ENCODE results near the gene PAOX. TPM values are rescaled to one million over a fixed set of nuclear protein-coding genes. Genes with fewer than 3 reads are reported as not detected.
A peak's percentile ranks its signal among the peaks of the same experiment; 100 is the strongest.

Gene PAOX
- total and polyA plus RNA-seq, 9 of the 15 experiments (the other 6 are each of a cell fraction or from before 2014, with no cell fraction given): 0.80 to 6.4 (median 2.6) TPM

DNA sequence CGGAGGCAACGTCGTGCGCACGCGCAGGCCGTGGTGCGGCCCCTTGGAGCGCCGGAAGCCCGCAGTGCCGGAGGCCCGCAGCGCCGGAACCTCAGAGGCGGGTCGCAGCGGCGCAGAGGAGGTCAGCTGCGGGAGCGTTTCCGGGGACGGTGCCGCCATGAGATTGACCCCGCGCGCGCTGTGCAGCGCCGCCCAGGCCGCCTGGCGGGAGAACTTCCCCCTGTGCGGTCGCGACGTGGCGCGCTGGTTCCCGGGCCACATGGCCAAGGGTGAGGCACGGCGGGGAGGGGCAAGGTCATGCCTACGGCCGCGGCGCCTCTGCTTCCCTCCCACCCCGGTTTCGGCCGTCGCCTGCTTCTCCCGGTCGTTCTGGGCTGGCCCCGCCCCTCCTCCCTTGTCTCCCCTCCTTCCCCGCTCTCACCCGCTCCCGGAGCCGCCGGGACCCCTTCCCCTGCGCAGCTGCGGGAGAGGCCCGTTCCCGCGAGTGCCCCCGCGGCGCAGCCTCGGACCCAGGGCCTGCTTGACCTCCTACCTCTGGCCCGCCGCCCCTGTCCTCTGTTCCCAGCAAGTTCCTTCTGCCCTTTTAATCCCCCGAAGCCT lies 15.1 kb downstream of the PAOX start, which contains the start of gene MTG1 (continued):
- TF ChIP-seq CCNT2 (IDR thresholded peaks at IDR 0.05; ENCODE audit: borderline replicate concordance, extremely low read depth, insufficient read length, low read depth, low read length): peak; percentile 96
- peak; percentile 17; the same call in 1 of the 2 replicates for TF ChIP-seq RAD51 (IDR thresholded peaks at IDR 0.05; ENCODE audit: borderline replicate concordance, low read depth)
- TF ChIP-seq BDP1 (IDR thresholded peaks at IDR 0.05; ENCODE audit: insufficient read depth, insufficient read length): no peak
- TF ChIP-seq, protein P1, sequence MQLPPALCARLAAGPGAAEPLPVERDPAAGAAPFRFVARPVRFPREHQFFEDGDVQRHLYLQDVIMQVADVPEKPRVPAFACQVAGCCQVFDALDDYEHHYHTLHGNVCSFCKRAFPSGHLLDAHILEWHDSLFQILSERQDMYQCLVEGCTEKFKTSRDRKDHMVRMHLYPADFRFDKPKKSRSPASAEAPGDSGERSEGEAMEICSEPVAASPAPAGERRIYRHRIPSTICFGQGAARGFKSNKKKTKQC (CRISPR knock-in tag; IDR thresholded peaks at IDR 0.05): peak; percentile 90
- TF ChIP-seq FOSL1 (tag; conservative IDR thresholded peaks at IDR 0.05): peak; percentile 43; the same call in 1 of the 2 replicates
- no peak for TF ChIP-seq ZNF764 (CRISPR knock-in tag; IDR thresholded peaks at IDR 0.05; ENCODE audit: low read depth)
- peak; percentile 65 for TF ChIP-seq TBP (optimal IDR thresholded peaks at IDR 0.05; ENCODE audit: low read depth, low read length)
- TF ChIP-seq, protein P2, sequence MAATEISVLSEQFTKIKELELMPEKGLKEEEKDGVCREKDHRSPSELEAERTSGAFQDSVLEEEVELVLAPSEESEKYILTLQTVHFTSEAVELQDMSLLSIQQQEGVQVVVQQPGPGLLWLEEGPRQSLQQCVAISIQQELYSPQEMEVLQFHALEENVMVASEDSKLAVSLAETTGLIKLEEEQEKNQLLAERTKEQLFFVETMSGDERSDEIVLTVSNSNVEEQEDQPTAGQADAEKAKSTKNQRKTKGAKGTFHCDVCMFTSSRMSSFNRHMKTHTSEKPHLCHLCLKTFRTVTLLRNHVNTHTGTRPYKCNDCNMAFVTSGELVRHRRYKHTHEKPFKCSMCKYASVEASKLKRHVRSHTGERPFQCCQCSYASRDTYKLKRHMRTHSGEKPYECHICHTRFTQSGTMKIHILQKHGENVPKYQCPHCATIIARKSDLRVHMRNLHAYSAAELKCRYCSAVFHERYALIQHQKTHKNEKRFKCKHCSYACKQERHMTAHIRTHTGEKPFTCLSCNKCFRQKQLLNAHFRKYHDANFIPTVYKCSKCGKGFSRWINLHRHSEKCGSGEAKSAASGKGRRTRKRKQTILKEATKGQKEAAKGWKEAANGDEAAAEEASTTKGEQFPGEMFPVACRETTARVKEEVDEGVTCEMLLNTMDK (IDR thresholded peaks at IDR 0.05; ENCODE audit: borderline replicate concordance, insufficient read depth, low read depth, low read length, poor library complexity, severe bottlenecking): peak; percentile 75
- TF ChIP-seq SRF (CRISPR knock-in tag; IDR thresholded peaks at IDR 0.05): 0 out of 4 replicates have a peak, but pooled peaks of 1 of the 2 experiments have one; percentile 3
- TF ChIP-seq MTF1 (CRISPR knock-in tag; IDR thresholded peaks at IDR 0.05; ENCODE audit: borderline replicate concordance): no peak
- TF ChIP-seq NONO (IDR thresholded peaks at IDR 0.05; ENCODE audit: low read depth in 2 of 2, low read length in 1 of 2): peak; percentile 73; a peak in 2 of 4 replicates
- no peak for TF ChIP-seq ELF4 (CRISPR knock-in tag; IDR thresholded peaks at IDR 0.05)
- TF ChIP-seq, protein P3, sequence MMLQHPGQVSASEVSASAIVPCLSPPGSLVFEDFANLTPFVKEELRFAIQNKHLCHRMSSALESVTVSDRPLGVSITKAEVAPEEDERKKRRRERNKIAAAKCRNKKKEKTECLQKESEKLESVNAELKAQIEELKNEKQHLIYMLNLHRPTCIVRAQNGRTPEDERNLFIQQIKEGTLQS (IDR thresholded peaks at IDR 0.05): no peak
- TF ChIP-seq, protein P3 (CRISPR knock-in tag; conservative IDR thresholded peaks at IDR 0.05): no peak
- peak; percentile 84 for TF ChIP-seq ELF1 (tag; IDR thresholded peaks at IDR 0.05)
- peak; percentile 84 for TF ChIP-seq PHF20 (IDR thresholded peaks at IDR 0.05; ENCODE audit: partially characterized antibody)
- TF ChIP-seq TAF1 (IDR thresholded peaks at IDR 0.05; ENCODE audit: control insufficient read depth, extremely low read depth, insufficient read depth, low read length, severe bottlenecking): peak; percentile 59
- 0 out of 2 replicates have a peak, but pooled peaks have one; percentile 42 for TF ChIP-seq ZNF740 (CRISPR knock-in tag; IDR thresholded peaks at IDR 0.05)
- no peak for TF ChIP-seq ZNF740 (tag; IDR thresholded peaks at IDR 0.05)
- TF ChIP-seq NFE2 (IDR thresholded peaks at IDR 0.05; ENCODE audit: low read depth): no peak
- peak; percentile 95 for TF ChIP-seq POLR2AphosphoS2 (IDR thresholded peaks at IDR 0.05; ENCODE audit: low read length)

Data from K562 (cell line).